Sigmoid colon (tissue), 4 donors: ENCODE results near the gene CEP112.

Experiments
- POLR2A ChIP-seq, 2 donors: fragments of 450-650 bp; IDR thresholded peaks; one replicate each; pipeline ENCODE4 v1.6.1; 2016; ENCODE audit warnings: antibody characterized with exemption in 2 of 2, mild to moderate bottlenecking in 2 of 2, moderate library complexity in 2 of 2
- POLR2AphosphoS5 ChIP-seq, 4 donors: sonication (generic); formaldehyde crosslinking; IDR thresholded peaks; one replicate each; pipeline ENCODE4 v1.6.1; 2017; ENCODE audit warnings: antibody characterized with exemption in 4 of 4
- TF ChIP-seq, protein P1 (sequence below), 4 experiments: fragments of 450-650 bp in 3 of 4; fragments of 200-600 bp in 1 of 4; IDR thresholded peaks; one replicate each; pipeline ENCODE4 v1.5.1; 2016 to 2019; ENCODE audit warnings: antibody characterized with exemption in 4 of 4, mild to moderate bottlenecking in 3 of 4, moderate library complexity in 2 of 4

DNA sequence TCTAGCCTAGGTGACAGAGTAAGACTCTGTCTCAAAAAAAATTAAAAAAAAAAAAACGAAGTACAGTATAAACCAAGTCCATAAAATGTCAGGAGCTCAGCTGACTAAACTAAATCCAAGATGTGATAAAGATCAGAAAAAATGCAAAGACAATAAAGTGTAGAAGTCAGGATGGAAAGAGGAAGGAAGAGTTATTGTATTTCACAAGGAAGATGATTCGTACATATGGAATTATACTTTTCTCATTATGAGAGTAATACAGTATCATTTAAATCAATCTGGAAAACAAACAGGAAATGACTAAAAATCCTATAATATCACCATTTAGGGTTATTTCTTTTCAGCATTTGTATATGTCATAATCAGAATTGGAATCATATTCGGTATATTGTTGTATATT lies 48.7 kb upstream of the CEP112 start:
- TF ChIP-seq, protein P1, sequence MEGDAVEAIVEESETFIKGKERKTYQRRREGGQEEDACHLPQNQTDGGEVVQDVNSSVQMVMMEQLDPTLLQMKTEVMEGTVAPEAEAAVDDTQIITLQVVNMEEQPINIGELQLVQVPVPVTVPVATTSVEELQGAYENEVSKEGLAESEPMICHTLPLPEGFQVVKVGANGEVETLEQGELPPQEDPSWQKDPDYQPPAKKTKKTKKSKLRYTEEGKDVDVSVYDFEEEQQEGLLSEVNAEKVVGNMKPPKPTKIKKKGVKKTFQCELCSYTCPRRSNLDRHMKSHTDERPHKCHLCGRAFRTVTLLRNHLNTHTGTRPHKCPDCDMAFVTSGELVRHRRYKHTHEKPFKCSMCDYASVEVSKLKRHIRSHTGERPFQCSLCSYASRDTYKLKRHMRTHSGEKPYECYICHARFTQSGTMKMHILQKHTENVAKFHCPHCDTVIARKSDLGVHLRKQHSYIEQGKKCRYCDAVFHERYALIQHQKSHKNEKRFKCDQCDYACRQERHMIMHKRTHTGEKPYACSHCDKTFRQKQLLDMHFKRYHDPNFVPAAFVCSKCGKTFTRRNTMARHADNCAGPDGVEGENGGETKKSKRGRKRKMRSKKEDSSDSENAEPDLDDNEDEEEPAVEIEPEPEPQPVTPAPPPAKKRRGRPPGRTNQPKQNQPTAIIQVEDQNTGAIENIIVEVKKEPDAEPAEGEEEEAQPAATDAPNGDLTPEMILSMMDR (IDR thresholded peaks at IDR 0.05): no peak
- no peak for TF ChIP-seq POLR2A (IDR thresholded peaks at IDR 0.05)
- TF ChIP-seq POLR2AphosphoS5 (IDR thresholded peaks at IDR 0.05): no peak
